Occipital lobe (tissue), 2 donors: ENCODE measurements around the gene SLC7A6OS. TPM values are rescaled to one million over a fixed set of nuclear protein-coding genes. Genes with fewer than 3 reads are reported as not detected.
A peak's percentile ranks its signal among the peaks of the same experiment; 100 is the strongest.

Source experiments
- DNase-seq: peaks from one replicate; lab custom pipeline; 2025; lab: John Stamatoyannopoulos, UW
- total RNA-seq: library from RNA; depleted of rRNA; stranded (reverse); fragments of >200 nt; gene quantifications from one replicate; pipeline ENCODE4 v1.2.3, GENCODE V29; 2014

SLC7A6OS gene
- total RNA-seq, 1 donor from 2014 or later, result 12.8 TPM

- DNase-seq, result no peak
Observed at GRCh38 chr16:68344252-68344651, 33.5 kb upstream of the SLC7A6OS start.

GRCh38 chr16:68343137-68343536 is 32.4 kb upstream of the SLC7A6OS start:
- DNase-seq, result no peak

- no peak for DNase-seq
Observed at GRCh38 chr16:68342620-68343019, 31.9 kb upstream of the SLC7A6OS start.

GRCh38 chr16:68339214-68339613 is 28.5 kb upstream of the SLC7A6OS start:
- no peak for DNase-seq

DNA sequence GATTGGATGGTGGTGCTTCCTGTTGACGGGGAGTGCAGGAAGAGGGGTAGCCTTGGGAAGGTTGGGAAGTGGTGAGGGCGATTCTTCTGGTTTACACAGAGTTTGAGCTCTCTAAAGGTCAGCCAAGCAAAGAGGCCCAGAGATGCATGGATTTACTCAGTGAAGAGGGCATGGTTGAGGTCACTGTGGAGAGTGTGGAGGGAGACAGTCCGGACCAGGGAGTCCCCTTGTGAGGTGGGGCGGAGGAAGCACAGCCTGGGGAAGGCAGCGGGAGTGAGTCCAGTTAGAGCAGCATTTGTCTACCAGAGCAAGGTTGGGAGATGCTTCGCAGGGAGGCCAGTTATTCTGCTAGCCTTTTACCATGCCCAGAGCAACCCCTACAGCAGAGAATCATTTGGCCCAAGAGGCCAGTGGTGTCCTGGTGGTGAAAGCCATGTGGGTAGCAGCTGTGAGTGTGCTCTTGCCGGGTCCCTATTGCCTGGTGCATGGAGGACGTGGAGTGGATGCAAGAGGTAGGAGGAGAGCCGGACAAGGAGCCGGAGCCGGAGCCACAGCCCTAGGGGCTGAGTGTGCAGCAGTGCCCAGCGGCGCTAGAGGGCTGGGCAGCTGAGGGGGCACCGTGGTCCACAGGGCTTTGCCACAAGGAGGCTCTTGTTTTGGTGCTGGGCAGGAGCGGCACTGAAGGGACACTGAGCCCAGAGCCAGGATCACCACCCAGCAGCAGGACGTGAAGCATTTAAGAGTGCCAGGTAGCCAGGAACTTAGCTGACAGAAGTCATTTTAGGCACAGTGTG is 27.8 kb upstream of the SLC7A6OS start:
- DNase-seq, result no peak

GRCh38 chr16:68335175-68335574 is 24.4 kb upstream of the SLC7A6OS start:
- no peak for DNase-seq

DNA sequence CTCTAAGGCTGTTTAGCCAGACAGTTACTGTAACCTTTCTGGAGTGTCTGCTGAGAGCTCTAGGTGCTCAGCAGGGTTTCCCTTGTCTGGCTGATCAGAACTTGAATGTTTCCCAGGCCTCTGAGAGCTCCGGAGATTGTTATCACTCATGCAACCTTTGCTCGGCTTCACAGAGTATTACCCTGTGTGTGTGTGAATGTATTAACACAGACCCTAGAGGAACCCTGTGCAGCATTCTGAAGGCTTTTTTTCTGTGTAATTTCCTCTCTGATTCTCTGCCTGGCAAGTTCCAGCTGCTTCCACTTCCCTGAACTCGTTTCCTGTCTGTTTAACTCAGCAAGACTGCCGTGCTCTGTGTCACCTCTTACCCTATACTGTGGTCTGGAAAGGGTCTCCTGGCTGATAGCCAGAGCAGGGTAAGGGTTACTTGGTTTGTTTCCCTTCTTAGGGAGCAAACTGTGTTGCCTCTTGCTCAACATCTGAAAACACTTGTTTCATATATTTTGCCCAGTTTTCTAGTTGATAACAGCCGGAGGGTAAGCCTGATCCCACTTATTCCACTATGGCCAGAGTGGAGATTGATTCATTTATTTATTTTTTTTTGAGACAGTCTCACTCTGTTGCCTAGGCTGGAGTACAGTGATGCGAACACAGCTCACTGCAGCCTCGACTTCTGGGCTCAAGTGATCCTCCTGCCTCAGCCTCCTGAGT is 21.8 kb upstream of the SLC7A6OS start:
- no peak for DNase-seq

- no peak for DNase-seq
Observed at GRCh38 chr16:68331879-68332410, 21.2 kb upstream of the SLC7A6OS start.

- no peak for DNase-seq
Observed at GRCh38 chr16:68328860-68329390, 18.2 kb upstream of the SLC7A6OS start.

GRCh38 chr16:68328151-68328859 is 17.6 kb upstream of the SLC7A6OS start:
- peak; percentile 67 for DNase-seq

DNA sequence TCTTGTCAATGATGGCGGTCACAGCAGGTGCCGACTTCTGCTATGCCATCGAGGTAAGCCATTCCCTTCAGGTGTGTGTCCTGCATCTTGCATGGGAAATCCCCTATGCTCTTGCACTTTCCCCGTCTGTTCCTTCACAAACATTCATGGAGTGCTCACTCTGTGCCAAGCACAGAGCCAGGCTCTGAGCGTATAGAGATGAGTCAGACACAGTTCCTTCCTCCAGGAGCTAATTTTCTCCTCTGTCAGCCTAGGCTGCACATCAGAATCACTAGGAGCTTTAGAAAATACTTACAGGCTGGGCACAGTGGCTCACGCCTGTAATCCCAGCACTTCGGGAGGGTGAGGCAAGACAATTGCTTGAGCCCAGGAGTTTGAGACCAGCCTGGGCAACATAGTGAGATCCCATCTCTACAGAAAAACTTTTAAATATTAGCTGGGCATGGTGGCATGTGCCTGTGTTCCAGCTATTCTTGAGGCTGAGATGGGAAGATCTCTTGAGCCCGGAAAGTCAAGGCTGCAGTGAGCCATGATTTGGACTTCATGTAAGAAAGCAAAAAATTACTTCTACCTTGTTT is 14.1 kb upstream of the SLC7A6OS start:
- no peak for DNase-seq

DNA sequence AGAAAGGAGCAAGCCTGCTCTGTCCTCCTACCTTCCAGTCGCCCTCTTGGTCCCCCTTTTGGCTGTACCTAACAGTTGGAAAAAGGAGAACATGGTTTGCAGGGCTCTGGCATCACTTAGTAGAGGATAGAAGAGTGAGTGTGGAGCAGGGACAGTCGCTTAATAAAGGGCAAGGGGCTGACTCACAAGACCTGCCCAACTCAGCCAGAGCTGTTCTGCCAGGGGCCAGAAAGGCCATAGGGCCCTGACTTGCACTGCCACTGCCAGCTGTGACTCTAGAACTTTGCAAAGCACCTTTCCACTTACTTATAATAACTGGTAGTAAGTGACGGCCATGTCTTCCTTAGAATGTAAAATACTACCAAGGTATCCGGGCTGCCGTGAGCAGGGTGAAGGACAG is 13.6 kb upstream of the SLC7A6OS start:
- DNase-seq, result no peak

- DNase-seq, result no peak
Observed at GRCh38 chr16:68319185-68319908, 8.6 kb upstream of the SLC7A6OS start.

GRCh38 chr16:68313116-68313515 is 2.4 kb upstream of the SLC7A6OS start:
- DNase-seq, result no peak

DNA sequence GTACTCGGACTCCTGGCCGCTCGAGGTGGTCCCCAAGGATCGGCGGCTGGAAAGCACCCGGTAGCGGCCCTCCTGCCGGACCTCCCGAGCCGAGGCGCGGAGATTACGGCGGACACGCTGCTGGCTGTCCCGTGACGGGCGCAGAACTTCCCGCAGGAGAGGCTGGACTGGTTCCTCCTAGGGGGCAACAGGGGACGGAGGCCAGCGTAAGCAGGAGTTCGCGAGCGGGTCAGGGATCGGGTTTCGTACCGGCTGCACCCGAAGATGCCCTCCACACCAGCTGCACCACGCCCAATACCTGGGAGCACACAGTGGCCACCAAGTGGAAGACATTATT is 341 bp downstream of the SLC7A6OS start:
- no peak for DNase-seq

GRCh38 chr16:68309799-68310198 is 947 bp downstream of the SLC7A6OS start:
- DNase-seq, result no peak

DNA sequence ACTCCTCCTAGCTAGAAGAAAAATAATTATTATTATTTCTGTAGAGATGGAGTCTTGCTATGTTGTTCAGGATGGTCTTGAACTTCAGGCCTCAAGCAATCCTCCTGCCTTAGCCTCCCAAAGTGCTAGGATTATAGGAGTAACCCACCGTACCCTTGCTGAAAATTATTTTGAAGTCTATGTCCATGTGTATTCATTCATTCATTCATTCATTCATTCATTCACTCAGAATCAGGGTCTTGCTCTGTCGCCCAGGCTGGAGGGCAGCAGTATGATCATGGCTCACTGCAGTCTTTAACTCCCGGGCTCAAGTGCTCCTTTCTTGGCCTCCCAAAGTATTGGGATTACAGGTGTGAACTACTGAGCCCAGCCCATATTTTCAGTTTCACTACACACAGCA is 4.1 kb downstream of the SLC7A6OS start:
- DNase-seq, result no peak

GRCh38 chr16:68300734-68301459 is 9.8 kb downstream of the SLC7A6OS start:
- DNase-seq, result no peak

- DNase-seq, result no peak
Observed at GRCh38 chr16:68299571-68300453, 10.9 kb downstream of the SLC7A6OS start.
